Spleen (tissue), 11 donors: ENCODE results near the gene PPCDC. TPM values are rescaled to one million over a fixed set of nuclear protein-coding genes. Genes with fewer than 3 reads are reported as not detected.
A peak's percentile ranks its signal among the peaks of the same experiment; 100 is the strongest.

Source experiments
- DNase-seq: peaks from one replicate; pipeline ENCODE4 v3.0.0-alpha.2; 2020
- H3K27ac ChIP-seq, 8 donors: fragments of 200-600 bp; sonication (generic) in 7 of 8; 1 replicate in 4 of 8; 2 replicates in 4 of 8; pipeline versions ENCODE4 v1.5.0 to v1.8.0; 2016 to 2021; ENCODE audit warnings: inconsistent platforms in 4 of 8, mild to moderate bottlenecking in 4 of 8, moderate library complexity in 1 of 8
- H3K27me3 ChIP-seq, 7 donors: fragments of 200-600 bp; sonication (generic) in 6 of 7; replicated peaks in 1 of 7; 1 replicate in 4 of 7; 2 replicates in 3 of 7; pipeline versions ENCODE4 v1.5.0 to v1.8.0; 2016 to 2021; ENCODE audit warnings: inconsistent platforms in 3 of 7, mild to moderate bottlenecking in 1 of 7
- H3K36me3 ChIP-seq, 6 donors: fragments of 200-600 bp; sonication (generic) in 5 of 6; 1 replicate in 4 of 6; 2 replicates in 2 of 6; pipeline versions ENCODE4 v1.5.0 to v1.8.0; 2016 to 2021; ENCODE audit warnings: inconsistent platforms in 2 of 6
- H3K4me1 ChIP-seq, 6 donors: fragments of 200-600 bp; sonication (generic) in 5 of 6; 1 replicate in 3 of 6; 2 replicates in 3 of 6; pipeline versions ENCODE4 v1.5.0 to v1.8.0; 2016 to 2021; ENCODE audit warnings: inconsistent platforms in 3 of 6
- H3K4me3 ChIP-seq, 8 donors: fragments of 200-600 bp; sonication (generic) in 7 of 8; 1 replicate in 4 of 8; 2 replicates in 4 of 8; pipeline versions ENCODE4 v1.5.0 to v1.8.0; 2016 to 2021; ENCODE audit warnings: inconsistent platforms in 4 of 8, mild to moderate bottlenecking in 4 of 8, moderate library complexity in 2 of 8
- H3K9me3 ChIP-seq, 8 donors: fragments of 200-600 bp; sonication (generic) in 7 of 8; 1 replicate in 4 of 8; 2 replicates in 4 of 8; pipeline versions ENCODE4 v1.5.0 to v1.8.0; 2016 to 2021; ENCODE audit warnings: inconsistent platforms in 4 of 8
- CTCF ChIP-seq, 11 experiments: fragments of 200-600 bp in 7 of 11; fragments of 450-650 bp in 4 of 11; sonication (generic) in 4 of 11; IDR thresholded peaks in 8 of 11; conservative IDR thresholded peaks in 3 of 11; 1 replicate in 7 of 11; 2 replicates in 4 of 11; pipeline versions ENCODE4 v1.4.0 to v1.8.0; 2016 to 2021; ENCODE audit warnings: antibody characterized with exemption in 11 of 11, inconsistent platforms in 4 of 11, mild to moderate bottlenecking in 1 of 11
- POLR2A ChIP-seq, 3 donors: fragments of 450-650 bp; IDR thresholded peaks; one replicate each; pipeline ENCODE4 v1.5.1; 2017; ENCODE audit warnings: antibody characterized with exemption in 3 of 3, mild to moderate bottlenecking in 1 of 3
- POLR2AphosphoS5 ChIP-seq, 3 donors: sonication (generic); formaldehyde crosslinking; IDR thresholded peaks; one replicate each; pipeline ENCODE4 v1.5.1; 2017; ENCODE audit warnings: antibody characterized with exemption in 3 of 3
- WGBS, 5 donors: extraction: QIAGEN DNeasy Blood & Tissue Kit in 3 of 5; methylation state at CpG; one replicate each; pipeline versions ENCODE4 v1.1.5 to v1.1.7; 2013 to 2018; 5-methylcytosine and 5-hydroxymethylcytosine counted together
- intact Hi-C: fragments of 100-400 bp; cut with DNase I; formaldehyde crosslinking; loops from one replicate; pipeline ENCODE4 v1.15.0; 2023; ENCODE audit warnings: low total_unique reads
- polyA plus RNA-seq, 3 donors: library from polyadenylated mRNA; stranded (reverse); fragments of 200-250 nt; gene quantifications; one replicate each; pipeline ENCODE4 v1.2.1, GENCODE V29; 2013
- total RNA-seq, 7 donors: library from RNA; depleted of rRNA in 3 of 7; stranded (reverse); fragments of >200 nt in 3 of 7; fragmentation: NEBNext Ultra II Directional in 4 of 7; extraction: Animal tissue kit (Norgen Biotek cat#: 25700) in 4 of 7; gene quantifications; one replicate each; pipeline versions ENCODE4 v1.1.0 to v1.2.1, GENCODE V29; 2016 to 2021
- donor health status: healthy with polysubstance abuse.
- donor health status: DM: no; HTN: no; CAD: no; lungs with moderate emphysema.
- donor health status: DM: no; HTN: no; CAD: no.
- donor health status: Bipolar disorder and iron deficiency.
- donor health status: healthy.
- donor health status: DM: no; HTN: no; CAD: no.
- donor health status: DM: yes; HTN: yes; CAD: no.

PPCDC gene
- total and polyA plus RNA-seq, 10 donors, result 13.8 to 29.0 (median 22.2) TPM

GRCh38 chr15:75059607-75060006, 36.2 kb downstream of the PPCDC start:
- peaks cover 0 to 36% (median 0%) of the 10 kb centered on the region in 6 donors for H3K4me1 ChIP-seq
- H3K4me3 ChIP-seq, result no peak overlapping the region
- WGBS, 5 donors, result 70 to 98% (median 89%) methylated on average over 4 to 5 of the region's 5 CpGs
- no peak for DNase-seq
- H3K27me3 ChIP-seq, result no peaks in the 10 kb centered on the region
- H3K36me3 ChIP-seq, result peaks cover 0 to 5% (median 0%) of the 10 kb centered on the region in 6 donors
- no peaks in the 10 kb centered on the region for H3K9me3 ChIP-seq
- intact Hi-C loops, result no loop called here
- no peak overlapping the region for H3K27ac ChIP-seq
- TF ChIP-seq POLR2AphosphoS5 (IDR thresholded peaks at IDR 0.05), result no peak
- TF ChIP-seq CTCF (IDR thresholded peaks at IDR 0.05 in 8 of 11, conservative IDR thresholded peaks at IDR 0.05 in 3 of 11), result no peak
- TF ChIP-seq POLR2A (IDR thresholded peaks at IDR 0.05), result no peak

GRCh38 chr15:75061272-75061671, 37.9 kb downstream of the PPCDC start:
- DNase-seq, result no peak
- Histone ChIP-seq H3K27me3 (no peaks in the 10 kb centered on the region), H3K27ac (peak overlapping the region in 2 of 8 donors; percentile 13 to 23), H3K4me3 (no peak overlapping the region), H3K4me1 (peaks cover 0 to 52% (median 5%) of the 10 kb centered on the region in 6 donors), H3K9me3 (peaks cover 0 to 5% (median 2%) of the 10 kb centered on the region in 8 donors), H3K36me3 (peaks cover 0 to 5% (median 0%) of the 10 kb centered on the region in 6 donors)
- intact Hi-C loops, result no loop called here
- TF ChIP-seq CTCF (IDR thresholded peaks at IDR 0.05 in 8 of 11, conservative IDR thresholded peaks at IDR 0.05 in 3 of 11) (no peak), POLR2AphosphoS5 (IDR thresholded peaks at IDR 0.05) (no peak)

- peaks cover 0 to 16% (median 9%) of the 10 kb centered on the region in 8 donors for H3K9me3 ChIP-seq
- intact Hi-C loops, result no loop called here
- H3K36me3 ChIP-seq, result peaks cover 0 to 5% (median 0%) of the 10 kb centered on the region in 6 donors
- no peak for DNase-seq
- H3K27ac ChIP-seq, result no peak overlapping the region
- TF ChIP-seq CTCF (IDR thresholded peaks at IDR 0.05 in 8 of 11, conservative IDR thresholded peaks at IDR 0.05 in 3 of 11), result no peak
- no peaks in the 10 kb centered on the region for H3K27me3 ChIP-seq
- no peak overlapping the region for H3K4me3 ChIP-seq
- WGBS, 5 donors, result 64 to 67% (median 67%) methylated on average over 3 of the region's 3 CpGs
- peaks cover 0 to 64% (median 5%) of the 10 kb centered on the region in 6 donors for H3K4me1 ChIP-seq
Observed at GRCh38 chr15:75062706-75063105, 39.3 kb downstream of the PPCDC start.

- WGBS, 5 donors, result 68 to 86% (median 74%) methylated on average over 4 of the region's 4 CpGs
Observed at GRCh38 chr15:75063338-75063737, 39.9 kb downstream of the PPCDC start.

More at GRCh38 chr15:75063338-75063737, 39.9 kb downstream of the PPCDC start:
- peaks cover 0 to 64% (median 5%) of the 10 kb centered on the region in 6 donors for H3K4me1 ChIP-seq
- peaks cover 0 to 16% (median 9%) of the 10 kb centered on the region in 8 donors for H3K9me3 ChIP-seq
- no peak for TF ChIP-seq CTCF (IDR thresholded peaks at IDR 0.05 in 8 of 11, conservative IDR thresholded peaks at IDR 0.05 in 3 of 11)
- H3K4me3 ChIP-seq, result no peak overlapping the region
- H3K27ac ChIP-seq, result no peak overlapping the region
- peaks cover 0 to 5% (median 0%) of the 10 kb centered on the region in 6 donors for H3K36me3 ChIP-seq
- DNase-seq, result no peak
- intact Hi-C loops, result no loop called here
- H3K27me3 ChIP-seq, result no peaks in the 10 kb centered on the region
